Measurements from ENCODE around the gene NR3C2. TPM values are rescaled to one million over a fixed set of nuclear protein-coding genes. Genes with fewer than 3 reads are reported as not detected.
A peak's percentile ranks its signal among the peaks of the same experiment; 100 is the strongest.

NR3C2 gene
- total RNA-seq, 2 experiments from 2014 or later, result 2.0 to 5.2 TPM

DNA sequence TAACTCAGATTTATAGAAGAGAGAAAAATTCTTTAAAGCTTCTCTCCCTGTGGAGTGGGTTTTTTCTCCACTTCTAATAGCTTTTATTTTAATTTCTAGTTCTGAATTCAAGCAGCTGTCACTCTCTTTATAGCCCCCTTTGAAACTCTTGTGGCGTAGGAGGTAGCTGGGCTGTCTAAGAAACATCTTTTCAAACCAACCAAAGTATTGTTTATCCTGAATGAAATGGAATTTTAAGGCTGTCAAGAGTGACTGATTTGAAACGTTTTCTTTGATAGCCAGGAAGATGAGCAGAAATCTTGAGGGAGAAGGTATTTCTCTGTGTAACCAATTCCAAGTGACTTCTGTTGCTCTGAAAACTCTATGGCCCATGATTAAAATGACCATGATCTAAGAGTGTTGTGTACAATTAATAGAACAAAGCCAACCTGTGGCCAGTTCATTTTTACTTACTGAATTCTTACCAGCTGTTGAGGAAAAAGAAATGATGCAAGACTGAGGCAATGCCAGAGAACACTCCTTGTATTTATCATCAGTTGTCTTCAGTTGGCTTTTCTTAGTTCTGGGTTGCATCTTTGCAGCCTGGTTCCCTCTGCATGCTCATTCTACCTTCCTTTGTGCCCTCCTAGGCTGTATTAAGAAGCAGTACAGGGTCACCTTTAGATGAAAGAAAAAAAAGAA lies 411.9 kb downstream of the NR3C2 start:
- Histone ChIP-seq H3K79me2 (ENCODE audit: insufficient read depth, low read depth, low read length) (no peaks in the 10 kb centered on the region), H3K4me3 (ENCODE audit: low read depth, low read length, poor library complexity, severe bottlenecking) (no peak overlapping the region), H4K20me1 (ENCODE audit: insufficient read depth, low read length) (no peaks in the 10 kb centered on the region), H3K36me3 (ENCODE audit: insufficient read depth, low read length) (no peaks in the 10 kb centered on the region), H3K9me3 (ENCODE audit: low read length) (no peaks in the 10 kb centered on the region), H3K4me1 (ENCODE audit: insufficient read depth, low read length, poor library complexity, severe bottlenecking) (no peaks in the 10 kb centered on the region), H3K4me2 (ENCODE audit: low read length) (no peak overlapping the region), H3K9me2 (ENCODE audit: insufficient read depth, low read length) (no peaks in the 10 kb centered on the region), H3K27ac (ENCODE audit: low read depth, low read length, poor library complexity, severe bottlenecking) (no peak overlapping the region), H2AFZ (ENCODE audit: low read length) (no peak overlapping the region)
- CTCF ChIA-PET (ENCODE audit: unreplicated experiment), result no interaction called here
- POLR2A ChIA-PET, result interaction anchor here (0.6 to 1.2 kb wide), 7 partner anchors 11 to 1092 kb away, joined by 3 to 5 read pairs (median 3); no protein-coding TSS in a partner anchor
- no TSS peak for BruUV-seq (replicated peaks)
- DNase-seq (ENCODE audit: low spot score), result peak; percentile 4
- intact Hi-C loops (cut with micrococcal nuclease; ENCODE audit: unreplicated experiment), result no loop called here
- TF ChIP-seq, protein P1, sequence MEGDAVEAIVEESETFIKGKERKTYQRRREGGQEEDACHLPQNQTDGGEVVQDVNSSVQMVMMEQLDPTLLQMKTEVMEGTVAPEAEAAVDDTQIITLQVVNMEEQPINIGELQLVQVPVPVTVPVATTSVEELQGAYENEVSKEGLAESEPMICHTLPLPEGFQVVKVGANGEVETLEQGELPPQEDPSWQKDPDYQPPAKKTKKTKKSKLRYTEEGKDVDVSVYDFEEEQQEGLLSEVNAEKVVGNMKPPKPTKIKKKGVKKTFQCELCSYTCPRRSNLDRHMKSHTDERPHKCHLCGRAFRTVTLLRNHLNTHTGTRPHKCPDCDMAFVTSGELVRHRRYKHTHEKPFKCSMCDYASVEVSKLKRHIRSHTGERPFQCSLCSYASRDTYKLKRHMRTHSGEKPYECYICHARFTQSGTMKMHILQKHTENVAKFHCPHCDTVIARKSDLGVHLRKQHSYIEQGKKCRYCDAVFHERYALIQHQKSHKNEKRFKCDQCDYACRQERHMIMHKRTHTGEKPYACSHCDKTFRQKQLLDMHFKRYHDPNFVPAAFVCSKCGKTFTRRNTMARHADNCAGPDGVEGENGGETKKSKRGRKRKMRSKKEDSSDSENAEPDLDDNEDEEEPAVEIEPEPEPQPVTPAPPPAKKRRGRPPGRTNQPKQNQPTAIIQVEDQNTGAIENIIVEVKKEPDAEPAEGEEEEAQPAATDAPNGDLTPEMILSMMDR (conservative IDR thresholded peaks at IDR 0.05; ENCODE audit: low read length), result no peak
- TF ChIP-seq EZH2phosphoT487 (IDR thresholded peaks at IDR 0.05; ENCODE audit: borderline replicate concordance, low read depth, low read length), result no peak

DNA sequence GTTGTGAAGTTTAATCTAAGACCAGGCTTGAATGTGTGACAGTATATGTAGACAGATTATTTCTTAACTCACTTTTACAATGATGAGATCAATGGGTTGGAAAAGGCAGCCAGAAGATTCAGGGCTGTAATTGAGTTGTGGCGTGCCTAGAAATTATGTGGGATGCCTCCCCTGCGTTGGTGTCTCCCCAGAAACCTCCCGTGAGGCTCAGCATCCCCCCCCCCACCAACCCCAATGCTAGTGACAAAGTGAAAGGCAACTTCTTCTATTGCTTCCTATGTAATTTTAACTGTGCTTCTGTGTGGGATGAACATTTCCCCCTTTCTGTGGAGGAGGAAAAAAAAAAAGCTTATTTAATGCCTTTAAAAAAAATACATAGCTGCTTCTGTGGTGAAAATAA lies 412.4 kb downstream of the NR3C2 start:
- DNase-seq (ENCODE audit: low spot score), result no peak
- H3K27ac ChIP-seq (ENCODE audit: low read depth, low read length, poor library complexity, severe bottlenecking), result no peak overlapping the region
- H3K79me2 ChIP-seq (ENCODE audit: insufficient read depth, low read depth, low read length), result no peaks in the 10 kb centered on the region
- H3K4me3 ChIP-seq (ENCODE audit: low read depth, low read length, poor library complexity, severe bottlenecking), result no peak overlapping the region
- no peaks in the 10 kb centered on the region for H3K36me3 ChIP-seq (ENCODE audit: insufficient read depth, low read length)
- H3K9me3 ChIP-seq (ENCODE audit: low read length), result no peaks in the 10 kb centered on the region
- BruUV-seq (replicated peaks), result no TSS peak
- no peaks in the 10 kb centered on the region for H4K20me1 ChIP-seq (ENCODE audit: insufficient read depth, low read length)
- no peak for TF ChIP-seq EZH2phosphoT487 (IDR thresholded peaks at IDR 0.05; ENCODE audit: borderline replicate concordance, low read depth, low read length)
- TF ChIP-seq, protein P1 (conservative IDR thresholded peaks at IDR 0.05; ENCODE audit: low read length), result no peak
- no peaks in the 10 kb centered on the region for H3K9me2 ChIP-seq (ENCODE audit: insufficient read depth, low read length)
- no peaks in the 10 kb centered on the region for H3K4me1 ChIP-seq (ENCODE audit: insufficient read depth, low read length, poor library complexity, severe bottlenecking)
- ChIA-PET POLR2A (interaction anchor here (0.6 to 1.2 kb wide), 7 partner anchors 10 to 1093 kb away, joined by 3 to 5 read pairs (median 3); no protein-coding TSS in a partner anchor), CTCF (ENCODE audit: unreplicated experiment) (no interaction called here)
- intact Hi-C loops (cut with micrococcal nuclease; ENCODE audit: unreplicated experiment), result no loop called here
- H3K4me2 ChIP-seq (ENCODE audit: low read length), result no peak overlapping the region
- no peak overlapping the region for H2AFZ ChIP-seq (ENCODE audit: low read length)

Measured in OCI-LY7 (cell line).